ENCODE results near the gene OXTR. TPM values are rescaled to one million over a fixed set of nuclear protein-coding genes. Genes with fewer than 3 reads are reported as not detected.

OXTR gene
- total and polyA plus RNA-seq, 2 experiments from 2014 or later: 5.5 to 9.3 TPM

GRCh38 chr3:8800016-8800415 lies 30.6 kb upstream of the OXTR start:
- no peaks in the 10 kb centered on the region for H3K4me1 ChIP-seq (ENCODE audit: insufficient read depth)
- peaks cover 4% of the 10 kb centered on the region; the same call in 1 of the 2 replicates for H3K36me3 ChIP-seq (ENCODE audit: insufficient read depth)
- H3K4me1 Mint-ChIP-seq: no peaks in the 10 kb centered on the region
- no peaks in the 10 kb centered on the region for H4K20me1 ChIP-seq (replicated peaks; ENCODE audit: insufficient read depth)
- H2AFZ ChIP-seq: no peak overlapping the region
- H3K27ac ChIP-seq (ENCODE audit: low read depth): no peak overlapping the region
- H3K27me3 Mint-ChIP-seq (ENCODE audit: insufficient read depth, low read depth, poor library complexity): peaks cover 3% of the 10 kb centered on the region
- no peak for ATAC-seq
- no peak overlapping the region for H3K4me2 ChIP-seq
- no peaks in the 10 kb centered on the region for H3K79me2 ChIP-seq (replicated peaks; ENCODE audit: insufficient read depth)
- peaks cover 7% of the 10 kb centered on the region for H3K9me3 Mint-ChIP-seq
- DNase-seq (ENCODE audit: low spot score): no peak
- no peak overlapping the region for H3K27ac Mint-ChIP-seq
- TF ChIP-seq CREB1 (CRISPR knock-in tag; IDR thresholded peaks at IDR 0.05; ENCODE audit: low read depth): no peak
- no peak for TF ChIP-seq POLR2AphosphoS5 (IDR thresholded peaks at IDR 0.05; ENCODE audit: low read depth)
- TF ChIP-seq EZH2phosphoT487 (IDR thresholded peaks at IDR 0.05; ENCODE audit: unreplicated experiment): no peak
- TF ChIP-seq REST (IDR thresholded peaks at IDR 0.05; ENCODE audit: unreplicated experiment): no peak
- TF ChIP-seq ZNF462 (CRISPR knock-in tag; IDR thresholded peaks at IDR 0.05): no peak
- TF ChIP-seq JUNB (IDR thresholded peaks at IDR 0.05; ENCODE audit: unreplicated experiment): no peak
- TF ChIP-seq, protein P1, sequence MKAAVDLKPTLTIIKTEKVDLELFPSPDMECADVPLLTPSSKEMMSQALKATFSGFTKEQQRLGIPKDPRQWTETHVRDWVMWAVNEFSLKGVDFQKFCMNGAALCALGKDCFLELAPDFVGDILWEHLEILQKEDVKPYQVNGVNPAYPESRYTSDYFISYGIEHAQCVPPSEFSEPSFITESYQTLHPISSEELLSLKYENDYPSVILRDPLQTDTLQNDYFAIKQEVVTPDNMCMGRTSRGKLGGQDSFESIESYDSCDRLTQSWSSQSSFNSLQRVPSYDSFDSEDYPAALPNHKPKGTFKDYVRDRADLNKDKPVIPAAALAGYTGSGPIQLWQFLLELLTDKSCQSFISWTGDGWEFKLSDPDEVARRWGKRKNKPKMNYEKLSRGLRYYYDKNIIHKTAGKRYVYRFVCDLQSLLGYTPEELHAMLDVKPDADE (IDR thresholded peaks at IDR 0.05): no peak
- TF ChIP-seq ZNF331 (CRISPR knock-in tag; IDR thresholded peaks at IDR 0.05; ENCODE audit: low read depth): no peak
- TF ChIP-seq STAT1 (IDR thresholded peaks at IDR 0.05; ENCODE audit: unreplicated experiment): no peak
- no peak for TF ChIP-seq EZH2 (IDR thresholded peaks at IDR 0.05; ENCODE audit: low read depth, unreplicated experiment)
- no peak for TF ChIP-seq ZNF114 (CRISPR knock-in tag; IDR thresholded peaks at IDR 0.05)
- TF ChIP-seq, protein P2, sequence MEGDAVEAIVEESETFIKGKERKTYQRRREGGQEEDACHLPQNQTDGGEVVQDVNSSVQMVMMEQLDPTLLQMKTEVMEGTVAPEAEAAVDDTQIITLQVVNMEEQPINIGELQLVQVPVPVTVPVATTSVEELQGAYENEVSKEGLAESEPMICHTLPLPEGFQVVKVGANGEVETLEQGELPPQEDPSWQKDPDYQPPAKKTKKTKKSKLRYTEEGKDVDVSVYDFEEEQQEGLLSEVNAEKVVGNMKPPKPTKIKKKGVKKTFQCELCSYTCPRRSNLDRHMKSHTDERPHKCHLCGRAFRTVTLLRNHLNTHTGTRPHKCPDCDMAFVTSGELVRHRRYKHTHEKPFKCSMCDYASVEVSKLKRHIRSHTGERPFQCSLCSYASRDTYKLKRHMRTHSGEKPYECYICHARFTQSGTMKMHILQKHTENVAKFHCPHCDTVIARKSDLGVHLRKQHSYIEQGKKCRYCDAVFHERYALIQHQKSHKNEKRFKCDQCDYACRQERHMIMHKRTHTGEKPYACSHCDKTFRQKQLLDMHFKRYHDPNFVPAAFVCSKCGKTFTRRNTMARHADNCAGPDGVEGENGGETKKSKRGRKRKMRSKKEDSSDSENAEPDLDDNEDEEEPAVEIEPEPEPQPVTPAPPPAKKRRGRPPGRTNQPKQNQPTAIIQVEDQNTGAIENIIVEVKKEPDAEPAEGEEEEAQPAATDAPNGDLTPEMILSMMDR (conservative IDR thresholded peaks at IDR 0.05; ENCODE audit: low read depth in 2 of 2): no peak
- TF ChIP-seq NANOG (IDR thresholded peaks at IDR 0.05; ENCODE audit: borderline replicate concordance): no peak
- H3K9me2 ChIP-seq (ENCODE audit: insufficient read depth): no peaks in the 10 kb centered on the region
- H3F3A ChIP-seq (replicated peaks; ENCODE audit: low read depth): no peaks in the 10 kb centered on the region
- H3K4me3 ChIP-seq: no peak overlapping the region
- H3K27me3 ChIP-seq (ENCODE audit: insufficient read depth): no peaks in the 10 kb centered on the region
- no peak overlapping the region for H3K4me3 Mint-ChIP-seq
- no peaks in the 10 kb centered on the region for H3K36me3 Mint-ChIP-seq (ENCODE audit: low read depth)
